B cell (primary cell): Measurements from ENCODE around the gene STH.

ENCODE experiments used
- EZH2 ChIP-seq: IDR thresholded peaks from 2 replicates; pipeline ENCODE4 v1.6.1; 2012; ENCODE audit warnings: borderline replicate concordance, low read depth, mild to moderate bottlenecking, moderate library complexity, low read length; ENCODE audit not compliant: insufficient read depth, poor library complexity, severe bottlenecking
- TF ChIP-seq, protein P1 (sequence below): fragments of 200-600 bp; IDR thresholded peaks from one replicate; pipeline ENCODE4 v1.8.0; 2022; ENCODE audit warnings: antibody characterized with exemption, mild to moderate bottlenecking

DNA sequence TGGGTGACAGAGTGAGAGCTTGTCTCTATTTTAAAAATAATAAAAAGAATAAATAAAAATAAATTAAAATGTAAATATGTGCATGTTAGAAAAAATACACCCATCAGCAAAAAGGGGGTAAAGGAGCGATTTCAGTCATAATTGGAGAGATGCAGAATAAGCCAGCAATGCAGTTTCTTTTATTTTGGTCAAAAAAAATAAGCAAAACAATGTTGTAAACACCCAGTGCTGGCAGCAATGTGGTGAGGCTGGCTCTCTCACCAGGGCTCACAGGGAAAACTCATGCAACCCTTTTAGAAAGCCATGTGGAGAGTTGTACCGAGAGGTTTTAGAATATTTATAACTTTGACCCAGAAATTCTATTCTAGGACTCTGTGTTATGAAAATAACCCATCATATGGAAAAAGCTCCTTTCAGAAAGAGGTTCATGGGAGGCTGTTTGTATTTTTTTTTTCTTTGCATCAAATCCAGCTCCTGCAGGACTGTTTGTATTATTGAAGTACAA, 8.5 kb downstream of the STH start:
- TF ChIP-seq, protein P1, sequence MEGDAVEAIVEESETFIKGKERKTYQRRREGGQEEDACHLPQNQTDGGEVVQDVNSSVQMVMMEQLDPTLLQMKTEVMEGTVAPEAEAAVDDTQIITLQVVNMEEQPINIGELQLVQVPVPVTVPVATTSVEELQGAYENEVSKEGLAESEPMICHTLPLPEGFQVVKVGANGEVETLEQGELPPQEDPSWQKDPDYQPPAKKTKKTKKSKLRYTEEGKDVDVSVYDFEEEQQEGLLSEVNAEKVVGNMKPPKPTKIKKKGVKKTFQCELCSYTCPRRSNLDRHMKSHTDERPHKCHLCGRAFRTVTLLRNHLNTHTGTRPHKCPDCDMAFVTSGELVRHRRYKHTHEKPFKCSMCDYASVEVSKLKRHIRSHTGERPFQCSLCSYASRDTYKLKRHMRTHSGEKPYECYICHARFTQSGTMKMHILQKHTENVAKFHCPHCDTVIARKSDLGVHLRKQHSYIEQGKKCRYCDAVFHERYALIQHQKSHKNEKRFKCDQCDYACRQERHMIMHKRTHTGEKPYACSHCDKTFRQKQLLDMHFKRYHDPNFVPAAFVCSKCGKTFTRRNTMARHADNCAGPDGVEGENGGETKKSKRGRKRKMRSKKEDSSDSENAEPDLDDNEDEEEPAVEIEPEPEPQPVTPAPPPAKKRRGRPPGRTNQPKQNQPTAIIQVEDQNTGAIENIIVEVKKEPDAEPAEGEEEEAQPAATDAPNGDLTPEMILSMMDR: no peak
- TF ChIP-seq EZH2: no peak
